HL-60 (cell line): Measurements from ENCODE around the gene PAK5.

Experiments
- POLR2AphosphoS5 ChIP-seq: IDR thresholded peaks from 2 replicates; pipeline ENCODE4 v1.6.1; 2012; ENCODE audit warnings: low read depth
- TF ChIP-seq, protein P1 (sequence below): IDR thresholded peaks from one replicate; pipeline ENCODE4 v1.5.1; 2011; ENCODE audit warnings: low read length, control low read depth, inconsistent platforms; ENCODE audit not compliant: insufficient read depth
- TF ChIP-seq, protein P2 (sequence below): IDR thresholded peaks from 2 replicates; pipeline ENCODE4 v1.6.1; 2012; ENCODE audit warnings: low read depth; ENCODE audit not compliant: insufficient replicate concordance

DNA sequence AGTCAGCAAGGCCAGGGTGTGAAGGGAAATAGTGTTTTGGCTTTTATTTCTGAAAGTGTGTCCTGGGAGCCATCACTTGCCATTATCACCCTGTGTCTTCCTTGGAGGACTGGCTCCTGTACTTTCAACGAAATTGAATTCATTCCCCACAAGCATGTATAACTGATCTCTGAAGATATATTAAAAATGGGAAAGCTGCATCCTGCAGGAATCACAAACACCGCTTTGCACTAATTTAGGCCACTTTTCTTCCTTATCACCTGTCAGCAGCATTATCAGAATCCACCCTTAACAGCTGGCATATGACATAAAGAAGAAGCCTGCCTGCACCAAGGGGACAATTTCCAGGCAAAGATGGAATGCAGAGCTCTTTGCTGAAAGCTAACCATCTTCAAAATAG lies 268.3 kb downstream of the PAK5 start:
- TF ChIP-seq, protein P1, sequence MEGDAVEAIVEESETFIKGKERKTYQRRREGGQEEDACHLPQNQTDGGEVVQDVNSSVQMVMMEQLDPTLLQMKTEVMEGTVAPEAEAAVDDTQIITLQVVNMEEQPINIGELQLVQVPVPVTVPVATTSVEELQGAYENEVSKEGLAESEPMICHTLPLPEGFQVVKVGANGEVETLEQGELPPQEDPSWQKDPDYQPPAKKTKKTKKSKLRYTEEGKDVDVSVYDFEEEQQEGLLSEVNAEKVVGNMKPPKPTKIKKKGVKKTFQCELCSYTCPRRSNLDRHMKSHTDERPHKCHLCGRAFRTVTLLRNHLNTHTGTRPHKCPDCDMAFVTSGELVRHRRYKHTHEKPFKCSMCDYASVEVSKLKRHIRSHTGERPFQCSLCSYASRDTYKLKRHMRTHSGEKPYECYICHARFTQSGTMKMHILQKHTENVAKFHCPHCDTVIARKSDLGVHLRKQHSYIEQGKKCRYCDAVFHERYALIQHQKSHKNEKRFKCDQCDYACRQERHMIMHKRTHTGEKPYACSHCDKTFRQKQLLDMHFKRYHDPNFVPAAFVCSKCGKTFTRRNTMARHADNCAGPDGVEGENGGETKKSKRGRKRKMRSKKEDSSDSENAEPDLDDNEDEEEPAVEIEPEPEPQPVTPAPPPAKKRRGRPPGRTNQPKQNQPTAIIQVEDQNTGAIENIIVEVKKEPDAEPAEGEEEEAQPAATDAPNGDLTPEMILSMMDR = no peak
- no peak for TF ChIP-seq POLR2AphosphoS5
- TF ChIP-seq, protein P2, sequence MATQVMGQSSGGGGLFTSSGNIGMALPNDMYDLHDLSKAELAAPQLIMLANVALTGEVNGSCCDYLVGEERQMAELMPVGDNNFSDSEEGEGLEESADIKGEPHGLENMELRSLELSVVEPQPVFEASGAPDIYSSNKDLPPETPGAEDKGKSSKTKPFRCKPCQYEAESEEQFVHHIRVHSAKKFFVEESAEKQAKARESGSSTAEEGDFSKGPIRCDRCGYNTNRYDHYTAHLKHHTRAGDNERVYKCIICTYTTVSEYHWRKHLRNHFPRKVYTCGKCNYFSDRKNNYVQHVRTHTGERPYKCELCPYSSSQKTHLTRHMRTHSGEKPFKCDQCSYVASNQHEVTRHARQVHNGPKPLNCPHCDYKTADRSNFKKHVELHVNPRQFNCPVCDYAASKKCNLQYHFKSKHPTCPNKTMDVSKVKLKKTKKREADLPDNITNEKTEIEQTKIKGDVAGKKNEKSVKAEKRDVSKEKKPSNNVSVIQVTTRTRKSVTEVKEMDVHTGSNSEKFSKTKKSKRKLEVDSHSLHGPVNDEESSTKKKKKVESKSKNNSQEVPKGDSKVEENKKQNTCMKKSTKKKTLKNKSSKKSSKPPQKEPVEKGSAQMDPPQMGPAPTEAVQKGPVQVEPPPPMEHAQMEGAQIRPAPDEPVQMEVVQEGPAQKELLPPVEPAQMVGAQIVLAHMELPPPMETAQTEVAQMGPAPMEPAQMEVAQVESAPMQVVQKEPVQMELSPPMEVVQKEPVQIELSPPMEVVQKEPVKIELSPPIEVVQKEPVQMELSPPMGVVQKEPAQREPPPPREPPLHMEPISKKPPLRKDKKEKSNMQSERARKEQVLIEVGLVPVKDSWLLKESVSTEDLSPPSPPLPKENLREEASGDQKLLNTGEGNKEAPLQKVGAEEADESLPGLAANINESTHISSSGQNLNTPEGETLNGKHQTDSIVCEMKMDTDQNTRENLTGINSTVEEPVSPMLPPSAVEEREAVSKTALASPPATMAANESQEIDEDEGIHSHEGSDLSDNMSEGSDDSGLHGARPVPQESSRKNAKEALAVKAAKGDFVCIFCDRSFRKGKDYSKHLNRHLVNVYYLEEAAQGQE = no peak
